DMS53 treated with DMSO at 0.1 percent for 48 hours (cell line): ENCODE data around the gene PRXL2C.
A peak's percentile ranks its signal among the peaks of the same experiment; 100 is the strongest.
"Not testable (repeated sequence)": the region's sequence is repeated elsewhere in the genome, so short reads cannot be mapped to it uniquely, and the experiment has no call there.

Experiments used
- DNase-seq: peaks from one replicate; lab custom pipeline; 2025; ENCODE audit not compliant: unreplicated experiment; lab: John Stamatoyannopoulos, UW

Gene PRXL2C, protein sequence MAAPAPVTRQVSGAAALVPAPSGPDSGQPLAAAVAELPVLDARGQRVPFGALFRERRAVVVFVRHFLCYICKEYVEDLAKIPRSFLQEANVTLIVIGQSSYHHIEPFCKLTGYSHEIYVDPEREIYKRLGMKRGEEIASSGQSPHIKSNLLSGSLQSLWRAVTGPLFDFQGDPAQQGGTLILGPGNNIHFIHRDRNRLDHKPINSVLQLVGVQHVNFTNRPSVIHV

GRCh38 chr9:96655198-96655851 is at the start of gene PRXL2C:
PRXL2C (minus strand) TSS chr9:96655317; CDS start chr9:96655281, 36 bp downstream.
- DNase-seq: no peak

DNA sequence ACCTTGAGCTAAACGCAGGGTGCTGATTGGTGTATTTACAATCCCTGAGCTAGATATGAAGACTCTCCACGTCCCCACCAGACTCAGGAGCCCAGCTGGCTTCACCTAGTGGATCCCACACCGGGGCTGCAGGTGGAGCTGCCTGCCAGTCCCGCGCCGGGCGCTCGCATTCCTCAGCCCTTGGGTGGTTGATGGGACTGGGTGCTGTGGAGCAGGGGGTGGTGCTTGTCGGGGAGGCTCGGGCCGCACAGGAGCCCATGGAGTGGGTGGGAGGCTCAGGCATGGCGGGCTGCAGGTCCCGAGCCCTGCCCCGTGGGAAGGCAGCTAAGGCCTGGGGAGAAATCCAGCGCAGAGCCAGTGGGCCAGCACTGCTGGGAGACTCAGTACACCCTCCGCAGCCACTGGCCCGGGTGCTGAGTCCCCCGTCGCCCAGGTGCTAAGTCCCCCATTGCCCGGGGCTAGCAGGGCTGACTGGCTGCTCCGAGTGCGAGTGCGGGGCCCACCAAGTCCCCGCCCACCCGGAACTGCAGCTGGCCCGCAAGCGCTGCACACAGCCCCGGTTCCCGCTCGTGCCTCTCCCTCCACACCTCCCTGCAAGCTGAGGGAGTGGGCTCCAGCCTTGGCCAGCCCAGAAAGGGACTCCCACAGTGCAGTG is 45.7 kb upstream of the PRXL2C start:
- DNase-seq: not testable (repeated sequence)

GRCh38 chr9:96691326-96691725 is 36.2 kb upstream of the PRXL2C start:
- no peak for DNase-seq

- no peak for DNase-seq
These were observed 33.8 kb upstream of the PRXL2C start for GRCh38 chr9:96688745-96689464.

GRCh38 chr9:96688187-96688586 is 33.1 kb upstream of the PRXL2C start:
- DNase-seq: no peak

- peak; percentile 76 for DNase-seq
These were observed 31.7 kb upstream of the PRXL2C start for GRCh38 chr9:96686638-96687335.

GRCh38 chr9:96680812-96681499 is 25.8 kb upstream of the PRXL2C start:
- DNase-seq: no peak

GRCh38 chr9:96674906-96675538 is 19.9 kb upstream of the PRXL2C start:
- no peak for DNase-seq

- DNase-seq: not testable (repeated sequence)
These were observed 18.7 kb upstream of the PRXL2C start for GRCh38 chr9:96673786-96674185.

- no peak for DNase-seq
These were observed 13.9 kb upstream of the PRXL2C start for GRCh38 chr9:96668868-96669534.

- DNase-seq: no peak
These were observed 12.2 kb upstream of the PRXL2C start for GRCh38 chr9:96667363-96667728.

DNA sequence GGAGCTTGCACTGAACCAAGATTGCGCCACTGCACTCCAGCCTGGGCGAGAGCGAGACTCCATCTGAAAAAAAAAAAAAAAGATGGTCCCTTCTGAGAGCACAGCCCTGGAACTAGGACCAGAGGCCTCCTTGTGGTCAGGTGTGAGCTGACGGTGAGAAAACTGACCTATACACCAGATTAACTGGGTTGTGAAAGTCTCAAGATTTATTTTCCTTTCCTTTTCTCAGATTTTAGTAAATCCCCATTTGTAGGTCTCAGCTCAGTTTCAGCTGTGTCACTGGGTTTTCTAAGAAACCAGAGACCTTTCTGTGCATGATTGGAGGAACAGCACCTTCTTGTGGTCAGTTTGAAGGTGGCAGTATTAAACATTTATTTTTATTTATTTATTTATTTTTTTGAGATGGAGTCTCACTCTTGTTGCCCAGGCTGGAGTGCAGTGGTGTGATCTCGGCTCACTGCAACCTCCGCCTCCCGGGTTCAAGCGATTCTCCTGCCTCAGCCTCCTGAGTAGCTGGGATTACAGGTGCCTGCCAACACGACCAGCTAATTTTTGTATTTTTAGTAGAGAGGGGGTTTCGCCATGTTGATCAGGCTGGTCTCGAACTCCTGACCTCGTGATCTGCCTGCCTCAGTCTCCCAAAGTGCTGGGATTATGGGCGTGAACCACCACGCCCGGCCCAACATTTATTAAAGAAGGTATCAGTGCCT is 11.7 kb upstream of the PRXL2C start:
- peak; percentile 35 for DNase-seq

DNA sequence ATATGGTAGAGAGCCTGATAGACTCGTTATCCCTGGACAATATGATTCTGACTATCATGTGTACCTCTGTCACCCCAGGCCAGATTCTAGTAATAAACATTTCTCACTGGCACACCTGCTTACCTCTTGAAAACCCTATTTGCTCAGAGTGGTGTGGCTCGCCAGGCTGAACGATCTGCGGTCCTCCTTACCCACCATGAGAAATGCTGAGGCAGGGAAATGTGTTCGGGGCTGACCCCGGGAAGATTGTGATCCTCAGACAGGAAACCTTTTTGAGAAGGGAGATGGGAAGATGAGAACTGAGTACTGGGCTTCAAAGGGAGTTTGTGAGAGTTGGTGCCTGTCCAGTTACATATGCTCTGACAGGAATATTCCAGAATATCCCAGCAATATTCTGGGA is 10.7 kb upstream of the PRXL2C start:
- DNase-seq: no peak

DNA sequence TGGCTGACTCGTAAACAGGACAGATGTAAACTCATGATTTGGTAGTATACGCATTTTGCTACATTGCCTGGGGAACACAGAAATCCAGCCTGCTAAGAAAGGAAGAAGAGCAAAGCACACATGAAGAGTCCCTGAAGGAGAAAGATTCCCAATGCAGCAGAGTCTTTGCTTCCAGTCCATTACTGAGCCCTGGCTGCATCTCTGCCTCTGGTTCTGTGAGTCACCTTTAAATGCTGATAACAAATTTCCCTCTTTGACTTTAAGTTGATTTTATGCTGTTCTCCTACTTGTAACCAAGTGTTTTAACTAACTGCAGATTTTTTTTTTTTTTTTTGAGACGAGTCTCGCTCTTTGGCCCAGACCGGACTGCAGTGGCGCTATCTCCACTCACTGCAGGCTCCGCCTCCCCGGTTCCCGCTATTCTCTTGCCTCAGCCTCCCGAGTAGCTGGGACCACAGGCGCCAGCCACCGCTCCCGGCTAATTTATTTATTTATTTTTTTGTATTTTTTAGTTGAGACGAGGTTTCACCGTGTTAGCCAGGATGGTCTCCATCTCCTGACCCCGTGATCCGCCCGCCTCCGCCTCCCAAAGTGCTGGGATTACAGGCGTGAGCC is 8.5 kb upstream of the PRXL2C start:
- DNase-seq: no peak

DNA sequence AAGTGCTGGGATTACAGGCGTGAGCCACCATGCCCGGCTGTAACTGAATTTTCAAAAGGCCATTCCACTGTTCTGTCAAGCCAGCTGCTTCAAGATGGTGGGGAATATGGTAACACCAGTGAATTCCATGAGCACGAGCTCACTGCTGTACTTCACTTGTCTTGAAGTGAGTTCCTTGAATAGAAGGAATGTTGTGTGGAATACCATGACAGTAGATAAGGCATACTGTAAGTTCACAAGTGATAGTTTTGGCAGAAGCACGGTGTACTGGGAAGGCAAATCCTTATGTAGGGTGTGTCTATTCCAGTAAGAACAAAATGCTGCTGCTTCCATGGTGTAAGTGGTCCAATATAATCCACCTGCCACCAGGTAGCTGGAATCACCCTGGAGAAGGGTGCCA is 6.6 kb upstream of the PRXL2C start:
- DNase-seq: no peak

GRCh38 chr9:96660692-96661248 is 5.7 kb upstream of the PRXL2C start:
- peak; percentile 32 for DNase-seq

DNA sequence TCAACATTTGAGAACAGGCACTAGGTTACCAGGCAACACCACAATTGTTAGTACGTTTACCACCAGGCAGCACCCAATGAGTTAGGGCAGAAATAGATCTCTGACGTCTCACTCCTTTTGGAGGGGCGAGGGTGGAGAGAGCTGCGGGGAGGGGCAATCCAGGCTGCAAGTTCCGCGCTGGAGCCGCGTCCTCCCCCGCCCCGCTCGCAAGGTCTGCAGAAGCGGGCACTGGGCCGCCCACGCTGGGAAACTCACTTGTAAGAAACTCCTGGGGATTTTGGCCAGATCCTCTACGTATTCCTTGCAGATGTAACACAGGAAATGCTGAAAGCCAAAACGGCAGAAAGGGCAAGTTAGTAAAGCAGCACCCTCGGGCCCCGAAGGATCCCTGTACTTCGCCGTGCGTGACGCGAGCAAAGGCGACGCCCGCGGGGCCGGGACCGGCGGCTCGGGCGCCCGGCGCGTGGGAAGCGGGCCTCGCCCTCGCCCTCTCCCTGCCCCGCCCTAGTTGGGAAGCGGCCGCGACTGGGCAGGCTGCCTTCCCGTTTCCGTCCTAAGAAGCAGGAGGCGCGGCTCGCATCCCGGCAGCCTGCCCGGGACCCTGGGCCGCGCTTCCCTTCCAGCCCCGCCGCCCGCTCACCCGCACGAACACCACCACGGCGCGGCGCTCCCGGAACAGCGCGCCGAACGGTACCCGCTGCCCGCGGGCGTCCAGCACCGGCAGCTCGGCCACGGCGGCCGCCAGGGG is 493 bp downstream of the PRXL2C start:
- no peak for DNase-seq
